Stimulated activated CD4-positive, alpha-beta T cell treated with anti-CD3 and anti-CD28 coated beads, Interleukin-2, amount 100 ng/mL, for 24 hours (primary cell): ENCODE results near the gene C19orf67.
"Not testable (repeated sequence)": the region's sequence is repeated elsewhere in the genome, so short reads cannot be mapped to it uniquely, and the experiment has no call there.

Experiments used
- DNase-seq, 2 donors: peaks; one replicate each; pipeline ENCODE4 v3.0.0-alpha.2; 2020

The C19orf67 gene

DNA sequence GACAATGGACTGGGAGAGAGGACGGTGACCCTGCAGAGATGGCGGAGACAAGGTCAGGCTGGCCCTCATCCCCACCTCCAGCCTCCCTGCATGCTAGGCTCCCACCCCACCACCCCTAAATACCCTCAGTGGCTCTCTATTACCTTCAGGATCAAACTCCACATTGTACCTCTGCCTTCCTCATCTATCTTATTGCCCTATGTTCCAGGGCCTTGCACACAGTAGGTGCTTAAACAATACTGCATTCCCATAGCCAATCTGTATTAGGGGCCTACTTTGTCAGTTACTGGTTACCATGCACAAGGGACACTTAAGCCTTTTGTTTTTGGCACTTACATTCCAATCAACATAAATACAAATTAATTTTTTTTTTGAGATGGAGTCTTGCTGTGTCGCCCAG, 30.2 kb downstream of the C19orf67 start:
- DNase-seq: no peak

- no peak for DNase-seq
These were observed 30.9 kb downstream of the C19orf67 start for GRCh38 chr19:14054721-14055120.

DNA sequence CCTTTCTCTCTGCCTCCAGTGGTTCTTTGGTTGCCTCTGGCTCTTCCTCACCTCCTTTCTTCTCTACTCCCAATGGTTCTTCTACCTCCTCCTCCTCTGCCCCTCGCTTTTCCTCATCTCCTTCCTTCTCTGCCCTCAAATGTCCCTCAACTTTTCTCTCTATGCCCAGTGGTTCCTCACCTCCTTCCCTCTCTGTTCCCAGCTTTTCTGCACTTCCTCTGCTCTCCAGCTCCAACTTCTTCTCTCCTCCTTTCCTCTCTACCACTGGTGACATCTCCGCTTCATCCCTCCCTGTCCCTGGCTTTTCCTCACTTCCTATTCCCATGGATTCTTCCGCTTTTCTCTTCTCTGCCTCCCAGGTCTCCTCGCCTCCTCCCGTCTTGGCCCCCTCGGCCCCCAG, 31.5 kb downstream of the C19orf67 start:
- no peak for DNase-seq

- no peak for DNase-seq
These were observed 32.1 kb downstream of the C19orf67 start for GRCh38 chr19:14053500-14053899.

DNA sequence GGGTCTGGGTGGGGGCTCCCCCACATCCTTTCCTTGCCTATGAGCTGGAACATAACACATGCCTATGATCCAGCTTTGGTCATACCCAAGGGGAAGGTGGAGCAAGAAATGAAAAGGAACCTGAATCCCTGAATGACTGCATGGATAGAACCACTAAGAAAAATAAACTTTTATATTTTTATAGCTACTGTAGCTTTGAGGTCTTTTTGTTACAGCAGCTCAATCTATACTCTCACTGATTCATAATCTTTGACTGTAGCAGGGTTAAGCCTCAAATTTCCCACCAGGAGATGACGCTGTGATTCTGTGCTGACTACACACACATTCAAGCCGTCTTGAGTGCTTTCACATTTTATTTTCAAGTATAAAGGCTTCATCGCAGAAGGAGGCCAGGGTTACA, 32.6 kb downstream of the C19orf67 start:
- DNase-seq: no peak

DNA sequence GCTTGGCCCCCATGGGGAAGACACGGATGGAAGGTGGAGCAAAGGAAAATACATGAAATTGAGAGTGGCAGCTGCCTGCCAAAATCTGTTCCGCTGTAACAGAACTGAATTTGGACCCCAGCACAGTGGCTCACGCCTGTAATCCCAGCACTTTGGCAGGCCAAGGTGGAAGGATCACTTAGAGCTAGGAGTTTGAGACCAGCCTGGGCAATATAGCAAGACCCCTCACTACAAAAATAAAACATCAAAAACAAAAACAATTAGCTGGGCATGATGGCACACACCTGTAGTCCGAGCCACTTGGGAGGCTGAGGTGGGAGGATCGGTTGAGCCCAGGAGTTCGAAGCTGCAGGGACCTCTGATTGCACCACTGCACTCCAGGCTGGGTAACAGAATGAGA, 33.1 kb downstream of the C19orf67 start:
- no peak for DNase-seq

DNA sequence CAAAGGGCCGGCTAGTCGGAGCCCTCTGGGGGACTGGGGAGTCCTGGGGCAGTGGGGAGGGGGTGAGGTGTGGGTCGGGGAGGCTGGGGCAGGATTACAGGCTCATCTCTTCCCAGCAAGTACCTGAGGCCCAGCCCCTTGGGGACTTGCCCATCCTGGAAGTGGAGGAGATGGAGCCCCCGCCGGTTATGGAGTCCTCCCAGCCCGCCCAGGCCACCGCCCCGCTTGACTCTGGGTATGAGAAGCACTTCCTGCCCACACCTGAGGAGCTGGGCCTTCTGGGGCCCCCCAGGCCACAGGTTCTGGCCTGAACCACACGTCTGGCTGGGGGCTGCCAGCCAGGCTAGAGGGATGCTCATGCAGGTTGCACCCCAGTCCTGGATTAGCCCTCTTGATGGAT, 33.6 kb downstream of the C19orf67 start:
- no peak for DNase-seq

GRCh38 chr19:14050961-14051360, 34.6 kb downstream of the C19orf67 start:
- DNase-seq: not testable (repeated sequence)

- DNase-seq: no peak
These were observed 35.1 kb downstream of the C19orf67 start for GRCh38 chr19:14050512-14050911.

GRCh38 chr19:14048443-14049153, 37.0 kb downstream of the C19orf67 start:
- DNase-seq: peak; percentile 85 to 86

DNA sequence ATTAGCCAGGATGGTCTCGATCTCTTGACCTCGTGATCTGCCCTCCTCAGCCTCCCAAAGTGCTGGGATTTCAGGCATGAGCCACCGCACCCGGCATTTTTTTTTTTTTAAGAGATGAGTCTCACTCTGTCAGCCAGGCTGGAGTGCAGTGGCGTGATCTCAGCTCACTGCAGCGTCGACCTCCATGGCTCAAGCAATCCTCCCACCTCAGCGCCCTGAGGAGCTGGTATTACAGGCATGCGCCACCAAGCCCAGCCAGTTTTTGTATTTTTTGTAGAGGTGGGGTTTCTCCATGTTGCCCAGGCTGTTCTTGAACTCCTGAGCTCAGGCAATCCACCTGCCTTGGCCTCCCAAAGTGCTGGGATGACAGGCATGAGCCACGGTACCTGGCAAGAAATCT, 37.7 kb downstream of the C19orf67 start:
- DNase-seq: not testable (repeated sequence)

- peak in 1 of 2 donors; percentile 46 for DNase-seq
These were observed 42.6 kb downstream of the C19orf67 start for GRCh38 chr19:14042659-14043608.

- no peak for DNase-seq
These were observed 46.4 kb downstream of the C19orf67 start for GRCh38 chr19:14039181-14039580.

- no peak for DNase-seq
These were observed 49.9 kb downstream of the C19orf67 start for GRCh38 chr19:14035706-14036105.

DNA sequence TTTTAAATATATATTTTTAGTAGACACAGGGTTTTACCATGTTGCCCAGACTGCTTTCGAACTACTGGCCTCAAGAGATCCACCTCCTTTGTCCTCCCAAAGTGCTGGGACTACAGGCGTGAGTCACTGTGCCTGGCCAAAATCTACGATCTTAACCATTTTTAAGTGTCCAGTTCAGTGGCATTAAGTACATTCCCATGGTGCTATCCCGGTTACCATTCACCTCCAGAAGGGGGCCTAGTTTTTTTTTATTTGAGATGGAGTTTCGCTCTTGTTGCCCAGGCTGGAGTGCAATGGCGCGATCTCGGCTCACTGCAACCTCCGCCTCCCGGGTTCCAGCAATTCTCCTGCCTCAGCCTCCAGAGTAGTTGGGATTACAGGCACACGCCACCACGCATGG, 50.4 kb downstream of the C19orf67 start:
- not testable (repeated sequence) for DNase-seq

GRCh38 chr19:14033946-14034345, 51.6 kb downstream of the C19orf67 start:
- DNase-seq: no peak

DNA sequence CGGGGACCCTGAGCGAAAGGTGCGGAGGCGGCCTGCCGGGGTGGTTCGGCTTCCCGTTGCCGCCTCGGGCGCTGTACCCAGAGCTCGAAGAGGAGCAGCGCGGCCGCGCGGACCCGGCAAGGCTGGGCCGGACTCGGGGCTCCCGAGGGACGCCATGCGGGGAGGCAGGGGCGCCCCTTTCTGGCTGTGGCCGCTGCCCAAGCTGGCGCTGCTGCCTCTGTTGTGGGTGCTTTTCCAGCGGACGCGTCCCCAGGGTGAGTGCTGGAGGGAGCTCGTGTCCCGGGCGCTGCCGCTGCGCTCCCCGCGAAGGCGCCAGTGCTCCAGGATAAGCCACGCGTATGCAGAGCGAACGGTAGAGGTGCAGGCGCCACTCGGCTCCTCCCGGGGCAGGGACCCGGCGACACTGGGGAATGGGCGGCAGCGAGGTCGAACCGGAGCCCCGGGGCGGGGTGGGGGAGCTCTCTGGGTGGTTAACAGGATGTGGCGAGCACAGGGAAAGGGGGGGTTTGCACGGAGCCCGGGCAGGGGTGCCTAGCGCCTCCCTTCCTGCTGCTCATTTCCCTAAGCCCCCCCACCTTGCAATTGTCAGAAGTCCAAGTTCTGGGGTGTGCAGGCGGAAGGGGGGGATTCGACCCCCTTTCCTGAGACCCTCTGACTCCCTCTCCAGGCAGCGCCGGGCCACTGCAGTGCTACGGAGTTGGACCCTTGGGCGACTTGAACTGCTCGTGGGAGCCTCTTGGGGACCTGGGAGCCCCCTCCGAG, 53.7 kb downstream of the C19orf67 start, which contains the start of gene IL27RA:
Gene IL27RA (plus strand): TSS at position 44 of the 762 bp plus-strand sequence. CDS start 111 bp downstream, at position 155.
- DNase-seq: peak; percentile 79 to 81
